Sigmoid colon (tissue), 4 donors: ENCODE results near the gene MICOS13.

ENCODE experiments used
- POLR2A ChIP-seq, 2 donors: fragments of 450-650 bp; IDR thresholded peaks; one replicate each; pipeline ENCODE4 v1.6.1; 2016; ENCODE audit warnings: antibody characterized with exemption in 2 of 2, mild to moderate bottlenecking in 2 of 2, moderate library complexity in 2 of 2
- POLR2AphosphoS5 ChIP-seq, 4 donors: sonication (generic); formaldehyde crosslinking; IDR thresholded peaks; one replicate each; pipeline ENCODE4 v1.6.1; 2017; ENCODE audit warnings: antibody characterized with exemption in 4 of 4

DNA sequence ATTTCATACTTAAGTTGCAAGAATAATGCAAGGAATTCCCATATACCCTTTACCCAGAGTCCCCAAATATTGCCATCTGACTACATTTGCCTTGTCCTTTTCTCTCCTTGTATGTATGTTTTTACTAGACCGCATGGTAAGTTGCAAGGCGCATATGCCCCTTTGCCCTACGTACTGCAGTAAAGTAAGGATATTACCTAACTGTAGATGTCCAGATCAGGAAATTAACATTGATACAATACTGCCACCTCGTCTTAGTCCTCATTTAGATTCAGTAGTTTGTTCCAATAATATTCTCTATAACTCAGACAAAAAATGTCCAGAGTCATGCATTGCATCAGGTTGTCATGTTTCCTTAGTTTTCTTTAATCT lies 48.1 kb downstream of the MICOS13 start:
- no peak for TF ChIP-seq POLR2A (IDR thresholded peaks at IDR 0.05)
- TF ChIP-seq POLR2AphosphoS5 (IDR thresholded peaks at IDR 0.05): no peak
